Heart left ventricle (tissue), 16 donors: ENCODE data around the gene RGS10. TPM values are rescaled to one million over a fixed set of nuclear protein-coding genes. Genes with fewer than 3 reads are reported as not detected.

Source experiments
- ATAC-seq, 4 donors: fragments of 200-7000 bp; cut with Tn5 transposase; one replicate each; pipeline ENCODE4 v1.9.1; 2020 to 2022; ENCODE audit warnings: moderate library complexity in 4 of 4, mild to moderate bottlenecking in 3 of 4, moderate number of reproducible peaks in 1 of 4
- DNase-seq, 5 donors: peaks; one replicate each; pipeline ENCODE4 v3.0.0-alpha.2; 2020
- H3K27ac ChIP-seq, 12 donors: fragments of 200-600 bp; sonication (generic) in 4 of 12; one replicate each; pipeline versions ENCODE4 v1.5.0 to v1.8.0; 2016 to 2022; ENCODE audit warnings: mild to moderate bottlenecking in 2 of 12
- H3K27me3 ChIP-seq, 9 donors: fragments of 200-600 bp; sonication (generic) in 2 of 9; one replicate each; pipeline versions ENCODE4 v1.5.1 to v1.8.0; 2016 to 2022; ENCODE audit warnings: mild to moderate bottlenecking in 3 of 9
- H3K36me3 ChIP-seq, 9 donors: fragments of 200-600 bp; sonication (generic) in 2 of 9; one replicate each; pipeline versions ENCODE4 v1.5.0 to v1.8.0; 2018 to 2022; ENCODE audit warnings: mild to moderate bottlenecking in 2 of 9
- H3K4me1 ChIP-seq, 12 donors: fragments of 200-600 bp; sonication (generic) in 4 of 12; one replicate each; pipeline versions ENCODE4 v1.5.0 to v1.8.0; 2016 to 2022; ENCODE audit warnings: mild to moderate bottlenecking in 3 of 12
- H3K4me3 ChIP-seq, 12 donors: fragments of 200-600 bp; sonication (generic) in 4 of 12; one replicate each; pipeline versions ENCODE4 v1.5.0 to v1.8.0; 2017 to 2022; ENCODE audit warnings: mild to moderate bottlenecking in 9 of 12, moderate library complexity in 4 of 12
- H3K9me3 ChIP-seq, 12 donors: fragments of 200-600 bp; sonication (generic) in 4 of 12; one replicate each; pipeline versions ENCODE4 v1.5.0 to v1.8.0; 2016 to 2022; ENCODE audit warnings: mild to moderate bottlenecking in 1 of 12
- CTCF ChIP-seq, 12 donors: fragments of 200-600 bp; sonication (generic) in 4 of 12; IDR thresholded peaks; one replicate each; pipeline versions ENCODE4 v1.5.0 to v1.8.0; 2018 to 2022; ENCODE audit warnings: antibody characterized with exemption in 12 of 12, mild to moderate bottlenecking in 5 of 12
- POLR2A ChIP-seq, 2 donors: fragments of 450-650 bp; IDR thresholded peaks; one replicate each; pipeline ENCODE4 v1.6.1; 2017; ENCODE audit warnings: antibody characterized with exemption in 2 of 2, mild to moderate bottlenecking in 2 of 2, moderate library complexity in 2 of 2
- WGBS, 4 donors: extraction: QIAGEN DNeasy Blood & Tissue Kit in 2 of 4; methylation state at CpG; one replicate each; pipeline versions ENCODE4 v1.1.5 to v1.1.7; 2013 to 2018; 5-methylcytosine and 5-hydroxymethylcytosine counted together
- intact Hi-C, 10 donors: fragments of 100-400 bp; cut with DNase I; formaldehyde crosslinking; loops; one replicate each; pipeline versions ENCODE4 v1.11.1 to v1.14.2; 2022
- polyA plus RNA-seq, 2 donors: library from polyadenylated mRNA; stranded (reverse); fragments of 200-250 nt; gene quantifications; one replicate each; pipeline ENCODE4 v1.2.3, GENCODE V29; 2013
- total RNA-seq, 9 donors: library from RNA; depleted of rRNA in 2 of 9; stranded (reverse); fragments of >200 nt in 2 of 9; fragmentation: NEBNext Ultra II Directional in 3 of 9; extraction: Animal tissue kit (Norgen Biotek cat#: 25700) in 3 of 9; gene quantifications; one replicate each; pipeline versions ENCODE4 v1.1.0 to v1.2.4, GENCODE V29; 2016 to 2023
- donor health status: ischemic (EF 13 %, LVEDD 7.1; RV severe dilation, severe dysfunction).
- donor health status: healthy with polysubstance abuse.
- donor health status: DM: no; HTN: yes; CAD: no.
- donor health status: DM: no; HTN: no; CAD: no.
- donor health status: ischemic (EF 25% LVEDD 6.9; RV normal size, moderate dysfunction).
- donor health status: ischemic (EF 25% LVEDD 5.7; RV mildly dilated, moderate dysfunction).
- donor health status: healthy.
- donor health status: DM: yes; HTN: yes; CAD: no.
- donor health status: ischemic (EF 35%, LVEDD 5.7; RV mildly dilated, moderate dysfunction).
- donor health status: nonischemic (EF 11% LVEDD 7.7; RV severe dilation, severe dysfunction).
- donor health status: DM: yes; HTN: yes; CAD: no.
- donor health status: PGD.
- donor health status: ischemic (EF 29% LVEDD 5.4; RV normal size, mild dysfunction).
- donor health status: nonischemic (EF 23%, LVEDD 6.1; RV moderate dilation, normal function).

Gene RGS10
- total and polyA plus RNA-seq, 11 donors, result 1.6 to 25.2 (median 4.7) TPM

DNA sequence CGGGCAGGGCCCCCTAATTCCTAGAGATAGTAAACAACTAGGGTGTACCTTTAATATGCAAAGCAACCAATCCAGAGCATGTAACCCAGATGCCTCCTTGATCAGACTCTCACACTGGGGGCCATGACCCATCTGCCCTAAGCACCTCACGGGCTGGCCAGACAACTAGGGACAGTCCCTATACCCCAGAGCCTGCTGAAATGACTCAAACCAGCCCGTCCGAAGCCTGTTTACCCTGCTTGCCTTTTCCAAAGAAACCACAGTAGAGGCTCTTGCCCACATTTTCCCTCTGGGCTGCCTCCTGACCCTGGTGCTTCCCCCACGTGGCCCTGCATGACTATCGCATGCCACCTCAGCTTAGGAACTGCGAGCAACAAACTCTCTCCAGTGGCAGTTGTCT is 46.2 kb downstream of the RGS10 start:
- 81 to 96% (median 94%) methylated on average over 6 to 7 of the region's 7 CpGs for WGBS, 4 donors
- no peaks in the 10 kb centered on the region for H3K9me3 ChIP-seq
- ATAC-seq, result no peak

DNA sequence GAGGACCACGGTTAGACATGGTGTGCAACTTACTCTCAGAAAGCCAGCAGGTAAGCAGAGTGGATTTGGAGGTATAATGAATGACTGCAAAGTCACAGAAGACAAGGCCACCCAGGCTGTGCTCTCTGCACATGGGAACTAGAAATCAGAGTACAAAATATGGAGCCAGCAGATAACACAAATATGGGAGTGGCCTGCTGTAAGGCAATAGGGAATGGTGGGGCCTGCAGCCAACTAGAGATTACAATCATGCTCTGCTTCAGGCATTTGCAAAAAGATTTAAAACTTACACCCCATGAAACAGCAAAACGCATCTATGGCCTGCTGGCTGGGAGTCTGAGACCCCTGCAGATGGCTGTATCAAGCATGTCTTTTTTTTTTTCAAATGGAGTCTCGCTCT is 47.0 kb downstream of the RGS10 start:
- Histone ChIP-seq H3K27ac (peak overlapping the region in 1 of 12 donors; percentile 2), H3K36me3 (peaks cover 0 to 20% (median 0%) of the 10 kb centered on the region in 9 donors), H3K27me3 (no peaks in the 10 kb centered on the region), H3K4me3 (no peak overlapping the region), H3K9me3 (no peaks in the 10 kb centered on the region), H3K4me1 (peaks cover 0 to 13% (median 0%) of the 10 kb centered on the region in 12 donors)
- DNase-seq, result no peak
- TF ChIP-seq POLR2A (IDR thresholded peaks at IDR 0.05) (no peak), CTCF (IDR thresholded peaks at IDR 0.05) (no peak)
- ATAC-seq, result no peak
- 92 to 97% (median 94%) methylated on average over 3 of the region's 3 CpGs for WGBS, 4 donors
- intact Hi-C loops, result no loop called here

More for the DNA sequence above, 46.2 kb downstream of the RGS10 start:
- DNase-seq, result no peak
- Histone ChIP-seq H3K27ac (no peak overlapping the region), H3K36me3 (peaks cover 0 to 20% (median 0%) of the 10 kb centered on the region in 9 donors), H3K4me1 (peaks cover 0 to 13% (median 0%) of the 10 kb centered on the region in 12 donors), H3K27me3 (no peaks in the 10 kb centered on the region), H3K4me3 (no peak overlapping the region)
- TF ChIP-seq POLR2A (IDR thresholded peaks at IDR 0.05), result no peak
- no peak for TF ChIP-seq CTCF (IDR thresholded peaks at IDR 0.05)
- intact Hi-C loops, result no loop called here

DNA sequence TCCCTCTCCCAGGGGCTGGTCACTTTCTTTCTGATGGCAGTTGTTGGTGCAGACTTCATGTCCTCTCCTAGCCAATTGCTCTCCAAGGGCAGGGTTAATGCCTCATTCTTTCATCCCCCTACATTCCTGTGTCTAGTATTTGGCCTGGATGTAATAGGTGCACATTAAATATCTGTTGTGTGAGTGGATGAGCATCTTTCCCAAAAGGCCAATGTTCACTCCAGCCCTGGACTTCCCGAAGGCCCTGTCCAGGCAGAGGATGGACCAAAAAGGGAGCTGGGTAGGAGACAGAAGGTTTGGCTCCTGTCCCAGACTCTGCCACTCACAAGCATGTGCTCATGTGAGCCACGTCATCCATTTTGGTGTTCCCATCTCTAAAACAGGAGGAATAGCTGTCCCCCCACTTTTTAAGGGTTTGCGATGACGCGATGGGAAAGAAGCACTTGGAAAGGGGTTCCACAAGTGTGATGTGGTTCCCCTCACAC is 47.5 kb downstream of the RGS10 start:
- 83 to 88% (median 87%) methylated on average over 5 of the region's 5 CpGs for WGBS, 4 donors
- TF ChIP-seq POLR2A (IDR thresholded peaks at IDR 0.05) (no peak), CTCF (IDR thresholded peaks at IDR 0.05) (no peak)
- intact Hi-C loops, result no loop called here
- DNase-seq (no peak), ATAC-seq (peak in 1 of 4 donors; percentile 31)
- Histone ChIP-seq H3K4me3 (no peak overlapping the region), H3K9me3 (no peaks in the 10 kb centered on the region), H3K4me1 (peaks cover 0 to 13% (median 0%) of the 10 kb centered on the region in 12 donors), H3K27me3 (no peaks in the 10 kb centered on the region), H3K36me3 (peaks cover 0 to 15% (median 0%) of the 10 kb centered on the region in 9 donors), H3K27ac (peak overlapping the region in 2 of 12 donors; percentile 2 to 44)

DNA sequence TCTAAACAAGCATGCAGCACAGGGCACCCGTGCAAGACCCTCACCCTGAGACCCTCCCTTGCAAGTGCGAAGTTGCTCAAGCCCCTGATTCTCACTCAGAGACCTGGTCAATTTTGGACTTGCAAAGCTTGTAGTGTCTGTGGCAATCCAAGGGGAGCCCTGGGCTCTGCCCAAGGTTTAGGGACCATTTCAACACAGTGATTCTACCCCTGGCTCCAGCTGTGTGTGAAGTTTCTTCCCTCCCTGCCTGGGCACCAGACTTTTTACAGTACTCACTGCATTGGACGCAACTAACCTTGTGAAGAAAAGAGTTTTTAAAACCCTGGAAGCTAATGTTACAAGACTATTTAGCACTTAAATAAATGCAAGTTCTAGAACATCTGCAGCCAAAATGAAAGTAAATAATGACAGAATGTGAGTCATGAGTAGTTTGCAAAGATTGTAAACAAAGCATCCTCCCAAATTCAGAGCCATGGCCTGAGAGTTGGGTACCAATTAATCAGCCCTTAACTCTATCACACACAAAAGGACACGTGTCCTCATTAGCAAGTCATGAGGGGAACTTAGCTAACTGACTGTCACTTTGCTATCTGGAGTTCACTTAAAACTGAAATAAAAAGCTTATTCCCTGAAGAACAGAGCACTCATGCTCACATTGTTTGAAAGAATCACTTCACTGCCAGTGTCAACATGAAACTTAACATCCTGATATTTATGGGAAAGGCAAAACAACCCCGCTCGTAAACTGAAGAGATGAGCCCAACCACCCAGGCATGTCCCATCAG is 48.1 kb downstream of the RGS10 start:
- peak overlapping the region in 2 of 12 donors; percentile 2 to 44 for H3K27ac ChIP-seq
- H3K9me3 ChIP-seq, result no peaks in the 10 kb centered on the region
- H3K27me3 ChIP-seq, result no peaks in the 10 kb centered on the region
- no peak for TF ChIP-seq POLR2A (IDR thresholded peaks at IDR 0.05)
- TF ChIP-seq CTCF (IDR thresholded peaks at IDR 0.05), result no peak
- ATAC-seq (no peak), DNase-seq (no peak)
- H3K36me3 ChIP-seq, result peaks cover 0 to 9% (median 0%) of the 10 kb centered on the region in 9 donors
- peaks cover 0 to 20% (median 5%) of the 10 kb centered on the region in 12 donors for H3K4me1 ChIP-seq
- H3K4me3 ChIP-seq, result no peak overlapping the region
- intact Hi-C loops, result loop anchor here in 2 of 10 donors (5.0 kb wide), 2 partner anchors 292 to 302 kb away; no protein-coding TSS in a partner anchor
- WGBS, 4 donors, result 63 to 77% (median 67%) methylated on average over 6 of the region's 6 CpGs
